Liver (tissue), 3 donors: ENCODE data around the gene FTO.

Source experiments
- EGR1 ChIP-seq, 2 donors: IDR thresholded peaks; 2 replicates each; pipeline ENCODE4 v1.6.1; 2016 to 2018; ENCODE audit warnings: antibody characterized with exemption in 2 of 2, low read depth in 2 of 2
- GABPA ChIP-seq, 2 donors: IDR thresholded peaks in 1 of 2; conservative IDR thresholded peaks in 1 of 2; 2 replicates each; pipeline ENCODE4 v1.6.1; 2016; ENCODE audit warnings: antibody characterized with exemption in 2 of 2, mild to moderate bottlenecking in 1 of 2, moderate library complexity in 1 of 2
- HNF4A ChIP-seq, 2 donors: conservative IDR thresholded peaks; 2 replicates each; pipeline ENCODE4 v1.6.1; 2016; ENCODE audit warnings: antibody characterized with exemption in 2 of 2, mild to moderate bottlenecking in 2 of 2
- JUND ChIP-seq, 2 donors: IDR thresholded peaks; 2 replicates each; pipeline ENCODE4 v1.6.1; 2016; ENCODE audit warnings: antibody characterized with exemption in 2 of 2
- MAX ChIP-seq: IDR thresholded peaks from 2 replicates; pipeline ENCODE4 v1.6.1; 2016; ENCODE audit warnings: antibody characterized with exemption
- RAD21 ChIP-seq, 2 donors: IDR thresholded peaks; 2 replicates each; pipeline ENCODE4 v1.6.1; 2016; ENCODE audit warnings: antibody characterized with exemption in 2 of 2, mild to moderate bottlenecking in 2 of 2
- RXRA ChIP-seq, 2 donors: IDR thresholded peaks; 2 replicates each; pipeline ENCODE4 v1.6.1; 2017 to 2018; ENCODE audit warnings: antibody characterized with exemption in 2 of 2, mild to moderate bottlenecking in 1 of 2
- SP1 ChIP-seq: IDR thresholded peaks from 2 replicates; pipeline ENCODE4 v1.6.1; 2018; ENCODE audit warnings: antibody characterized with exemption, mild to moderate bottlenecking
- TAF1 ChIP-seq: conservative IDR thresholded peaks from 2 replicates; pipeline ENCODE4 v1.6.1; 2016; ENCODE audit warnings: antibody characterized with exemption, mild to moderate bottlenecking
- TF ChIP-seq, protein P1 (sequence below): fragments of 150-350 bp; IDR thresholded peaks from 2 replicates; pipeline ENCODE4 v1.5.1; 2017; ENCODE audit warnings: improper control_type of control experiment, low read depth, low read length; ENCODE audit not compliant: missing input control
- donor health status: healthy.
- donor health status: healthy.

DNA sequence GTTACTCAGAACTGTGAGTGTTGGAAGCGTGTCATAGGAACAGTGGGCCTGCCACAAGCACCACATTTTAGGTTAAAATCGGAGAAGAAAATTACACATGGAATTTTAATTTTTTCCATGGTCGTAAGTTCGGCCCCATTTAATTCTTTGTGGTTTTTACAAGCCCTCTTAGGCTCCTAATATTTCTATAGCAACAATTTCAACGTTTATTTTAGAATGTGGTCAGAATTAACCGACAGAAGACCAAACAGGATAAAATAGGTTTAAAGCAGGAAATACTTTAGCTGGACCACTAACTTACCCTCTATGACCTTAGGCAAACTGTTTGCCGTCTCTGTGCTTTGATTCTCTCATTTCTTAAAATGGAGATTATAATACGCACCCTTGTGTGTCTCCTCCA lies 69.9 kb downstream of the FTO start:
- no peak for TF ChIP-seq RXRA (IDR thresholded peaks at IDR 0.05)
- TF ChIP-seq, protein P1, sequence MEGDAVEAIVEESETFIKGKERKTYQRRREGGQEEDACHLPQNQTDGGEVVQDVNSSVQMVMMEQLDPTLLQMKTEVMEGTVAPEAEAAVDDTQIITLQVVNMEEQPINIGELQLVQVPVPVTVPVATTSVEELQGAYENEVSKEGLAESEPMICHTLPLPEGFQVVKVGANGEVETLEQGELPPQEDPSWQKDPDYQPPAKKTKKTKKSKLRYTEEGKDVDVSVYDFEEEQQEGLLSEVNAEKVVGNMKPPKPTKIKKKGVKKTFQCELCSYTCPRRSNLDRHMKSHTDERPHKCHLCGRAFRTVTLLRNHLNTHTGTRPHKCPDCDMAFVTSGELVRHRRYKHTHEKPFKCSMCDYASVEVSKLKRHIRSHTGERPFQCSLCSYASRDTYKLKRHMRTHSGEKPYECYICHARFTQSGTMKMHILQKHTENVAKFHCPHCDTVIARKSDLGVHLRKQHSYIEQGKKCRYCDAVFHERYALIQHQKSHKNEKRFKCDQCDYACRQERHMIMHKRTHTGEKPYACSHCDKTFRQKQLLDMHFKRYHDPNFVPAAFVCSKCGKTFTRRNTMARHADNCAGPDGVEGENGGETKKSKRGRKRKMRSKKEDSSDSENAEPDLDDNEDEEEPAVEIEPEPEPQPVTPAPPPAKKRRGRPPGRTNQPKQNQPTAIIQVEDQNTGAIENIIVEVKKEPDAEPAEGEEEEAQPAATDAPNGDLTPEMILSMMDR: no peak
- TF ChIP-seq SP1: no peak
- no peak for TF ChIP-seq MAX
- TF ChIP-seq JUND (IDR thresholded peaks at IDR 0.05): no peak
- TF ChIP-seq TAF1: no peak
- TF ChIP-seq GABPA (IDR thresholded peaks at IDR 0.05 in 1 of 2, conservative IDR thresholded peaks at IDR 0.05 in 1 of 2): no peak
- TF ChIP-seq EGR1 (IDR thresholded peaks at IDR 0.05; ENCODE audit: low read depth in 2 of 2): no peak
- no peak for TF ChIP-seq HNF4A (conservative IDR thresholded peaks at IDR 0.05)
- no peak for TF ChIP-seq RAD21 (IDR thresholded peaks at IDR 0.05)
